SK-N-SH treated with all-trans-retinoic acid at 6 μM for 48 hours (cell line): ENCODE data around the gene DIAPH3.

ENCODE experiments used
- ATAC-seq: fragments of 200-7000 bp; cut with Tn5 transposase; 3 replicates; pipeline ENCODE4 v1.9.1; 2020; ENCODE audit warnings: mild to moderate bottlenecking, moderate library complexity
- ARNTL ChIP-seq: fragments of 450-650 bp; formaldehyde crosslinking; IDR thresholded peaks from 2 replicates; pipeline ENCODE4 v1.5.0; 2020; ENCODE audit warnings: low read depth, mild to moderate bottlenecking, moderate library complexity, borderline replicate concordance
- BACH2 ChIP-seq: fragments of 250-450 bp; sonication (Bioruptor Pico); IDR thresholded peaks from 2 replicates; pipeline ENCODE4 v1.9.0; 2021; ENCODE audit warnings: mild to moderate bottlenecking, borderline replicate concordance
- CSDC2 ChIP-seq: fragments of 250-450 bp; sonication (Bioruptor Pico); IDR thresholded peaks from 2 replicates; pipeline ENCODE4 v1.5.0; 2020; ENCODE audit warnings: mild to moderate bottlenecking, moderate library complexity
- CSRNP3 ChIP-seq: fragments of 250-450 bp; sonication (Bioruptor Pico); IDR thresholded peaks from 2 replicates; pipeline ENCODE4 v1.5.1; 2021; ENCODE audit warnings: mild to moderate bottlenecking, moderate library complexity
- ESRRG ChIP-seq: fragments of 250-450 bp; sonication (Bioruptor Pico); IDR thresholded peaks from 2 replicates; pipeline ENCODE4 v1.6.1; 2021; ENCODE audit warnings: mild to moderate bottlenecking
- GLIS3 ChIP-seq: fragments of 250-450 bp; sonication (Bioruptor Pico); IDR thresholded peaks from 2 replicates; pipeline ENCODE4 v1.5.0; 2020; ENCODE audit warnings: mild to moderate bottlenecking, moderate library complexity
- ISL1 ChIP-seq: fragments of 250-450 bp; sonication (Bioruptor Pico); IDR thresholded peaks from 2 replicates; pipeline ENCODE4 v2.1.2; 2022; ENCODE audit warnings: mild to moderate bottlenecking, moderate library complexity
- OSR1 ChIP-seq: fragments of 250-450 bp; sonication (Bioruptor Pico); IDR thresholded peaks from 2 replicates; pipeline ENCODE4 v1.8.0; 2022; ENCODE audit warnings: moderate library complexity, mild to moderate bottlenecking, inconsistent platforms
- POU6F1 ChIP-seq: fragments of 250-450 bp; sonication (Bioruptor Pico); IDR thresholded peaks from 2 replicates; pipeline ENCODE4 v1.8.0; 2021; ENCODE audit warnings: low read depth, mild to moderate bottlenecking, moderate library complexity, borderline replicate concordance
- PPARA ChIP-seq: fragments of 250-450 bp; sonication (Bioruptor Pico); IDR thresholded peaks from 2 replicates; pipeline ENCODE4 v1.5.0; 2020; ENCODE audit warnings: mild to moderate bottlenecking, borderline replicate concordance
- RARB ChIP-seq: fragments of 250-450 bp; sonication (Bioruptor Pico); IDR thresholded peaks from 2 replicates; pipeline ENCODE4 v1.8.0; 2021; ENCODE audit warnings: mild to moderate bottlenecking, moderate library complexity
- SNAI2 ChIP-seq: fragments of 250-450 bp; sonication (Bioruptor Pico); IDR thresholded peaks from 2 replicates; pipeline ENCODE4 v1.5.0; 2020; ENCODE audit warnings: mild to moderate bottlenecking, moderate library complexity
- TCF4 ChIP-seq: fragments of 250-450 bp; sonication (Bioruptor Pico); IDR thresholded peaks from 2 replicates; pipeline ENCODE4 v1.8.0; 2021; ENCODE audit warnings: mild to moderate bottlenecking, moderate library complexity, borderline replicate concordance
- TOX ChIP-seq: fragments of 250-450 bp; sonication (Bioruptor Pico); IDR thresholded peaks from 2 replicates; pipeline ENCODE4 v1.8.0; 2021; ENCODE audit warnings: mild to moderate bottlenecking, moderate library complexity, borderline replicate concordance
- TSHZ2 ChIP-seq: fragments of 250-450 bp; sonication (Bioruptor Pico); IDR thresholded peaks from 2 replicates; pipeline ENCODE4 v1.5.0; 2020; ENCODE audit warnings: mild to moderate bottlenecking, moderate library complexity
- ZC3H10 ChIP-seq: fragments of 250-450 bp; sonication (Bioruptor Pico); IDR thresholded peaks from 2 replicates; pipeline ENCODE4 v1.5.1; 2021; ENCODE audit warnings: mild to moderate bottlenecking, moderate library complexity
- ZFP3 ChIP-seq: fragments of 250-450 bp; sonication (Bioruptor Pico); IDR thresholded peaks from 2 replicates; pipeline ENCODE4 v1.5.0; 2020; ENCODE audit warnings: mild to moderate bottlenecking, moderate library complexity
- ZFP30 ChIP-seq: fragments of 450-650 bp; formaldehyde crosslinking; IDR thresholded peaks from 2 replicates; pipeline ENCODE4 v1.5.0; 2022; ENCODE audit warnings: mild to moderate bottlenecking, moderate library complexity
- ZNF565 ChIP-seq: fragments of 450-650 bp; formaldehyde crosslinking; conservative IDR thresholded peaks from 2 replicates; pipeline ENCODE4 v1.5.0; 2020; ENCODE audit warnings: low read depth, mild to moderate bottlenecking, moderate library complexity
- ZNF70 ChIP-seq: fragments of 450-650 bp; formaldehyde crosslinking; IDR thresholded peaks from 2 replicates; pipeline ENCODE4 v1.5.0; 2020; ENCODE audit warnings: mild to moderate bottlenecking, moderate library complexity
- ZNF8 ChIP-seq: fragments of 450-650 bp; formaldehyde crosslinking; IDR thresholded peaks from 2 replicates; pipeline ENCODE4 v1.5.0; 2020; ENCODE audit warnings: mild to moderate bottlenecking, moderate library complexity
- TF ChIP-seq, protein P1 (sequence below): fragments of 250-450 bp; sonication (Bioruptor Pico); IDR thresholded peaks from 2 replicates; pipeline ENCODE4 v1.5.1; 2020; ENCODE audit warnings: low read depth, mild to moderate bottlenecking, moderate library complexity
- TF ChIP-seq, protein P2 (sequence below): fragments of 250-450 bp; sonication (Bioruptor Pico); IDR thresholded peaks from 2 replicates; pipeline ENCODE4 v1.8.0; 2020; ENCODE audit warnings: mild to moderate bottlenecking, moderate library complexity, borderline replicate concordance

The DIAPH3 gene

DNA sequence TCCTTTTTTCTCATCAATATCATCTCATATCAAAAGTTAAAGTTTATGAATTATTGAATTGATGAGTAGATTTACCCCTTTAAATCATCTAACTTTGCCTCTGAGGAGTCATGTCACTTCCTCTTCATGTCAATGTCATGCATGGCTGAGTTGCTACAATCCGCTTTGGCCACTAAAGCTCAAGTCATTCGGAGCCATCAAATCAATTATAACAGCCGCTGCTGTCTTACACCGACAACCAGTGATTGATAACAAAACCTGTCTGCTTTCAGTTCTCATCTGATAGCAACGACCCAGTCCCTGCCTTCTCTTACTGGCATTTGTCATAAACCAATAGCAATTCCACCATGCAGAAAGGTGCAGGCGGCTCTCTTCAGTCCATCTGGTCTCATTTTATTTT lies 429.3 kb downstream of the DIAPH3 start:
- TF ChIP-seq ZNF8 (CRISPR knock-in tag) (no peak), TOX (CRISPR knock-in tag) (no peak), RARB (CRISPR knock-in tag) (no peak), ZNF565 (CRISPR knock-in tag) (no peak), CSDC2 (CRISPR knock-in tag) (no peak), ZC3H10 (CRISPR knock-in tag) (no peak), PPARA (CRISPR knock-in tag) (no peak), CSRNP3 (CRISPR knock-in tag) (no peak), ZFP3 (CRISPR knock-in tag) (no peak)
- TF ChIP-seq, protein P1, sequence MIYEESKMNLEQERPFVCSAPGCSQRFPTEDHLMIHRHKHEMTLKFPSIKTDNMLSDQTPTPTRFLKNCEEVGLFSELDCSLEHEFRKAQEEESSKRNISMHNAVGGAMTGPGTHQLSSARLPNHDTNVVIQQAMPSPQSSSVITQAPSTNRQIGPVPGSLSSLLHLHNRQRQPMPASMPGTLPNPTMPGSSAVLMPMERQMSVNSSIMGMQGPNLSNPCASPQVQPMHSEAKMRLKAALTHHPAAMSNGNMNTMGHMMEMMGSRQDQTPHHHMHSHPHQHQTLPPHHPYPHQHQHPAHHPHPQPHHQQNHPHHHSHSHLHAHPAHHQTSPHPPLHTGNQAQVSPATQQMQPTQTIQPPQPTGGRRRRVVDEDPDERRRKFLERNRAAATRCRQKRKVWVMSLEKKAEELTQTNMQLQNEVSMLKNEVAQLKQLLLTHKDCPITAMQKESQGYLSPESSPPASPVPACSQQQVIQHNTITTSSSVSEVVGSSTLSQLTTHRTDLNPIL: no peak
- no peak for ATAC-seq

DNA sequence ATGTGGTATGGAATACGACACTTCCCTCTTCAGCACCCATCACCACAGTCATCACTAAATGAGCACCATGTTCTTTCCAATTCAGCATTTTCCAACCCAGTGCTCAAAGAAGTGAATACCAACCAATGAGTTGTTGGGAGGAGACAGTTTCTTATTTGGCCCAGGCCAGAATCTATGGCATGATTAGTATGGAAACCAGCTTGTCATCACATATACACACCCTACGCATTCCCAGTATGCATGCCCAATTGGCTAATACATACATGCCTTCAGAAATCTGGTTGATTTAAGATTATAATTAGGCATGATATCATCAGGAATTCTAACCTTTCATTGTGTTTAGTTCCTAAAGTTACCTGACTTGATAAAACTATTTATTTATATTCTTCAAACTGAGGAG lies 430.0 kb downstream of the DIAPH3 start:
- ATAC-seq: no peak
- TF ChIP-seq GLIS3 (no peak), TSHZ2 (CRISPR knock-in tag) (no peak), ESRRG (CRISPR knock-in tag) (no peak), CSDC2 (CRISPR knock-in tag) (no peak), TOX (CRISPR knock-in tag) (no peak)
- TF ChIP-seq, protein P2, sequence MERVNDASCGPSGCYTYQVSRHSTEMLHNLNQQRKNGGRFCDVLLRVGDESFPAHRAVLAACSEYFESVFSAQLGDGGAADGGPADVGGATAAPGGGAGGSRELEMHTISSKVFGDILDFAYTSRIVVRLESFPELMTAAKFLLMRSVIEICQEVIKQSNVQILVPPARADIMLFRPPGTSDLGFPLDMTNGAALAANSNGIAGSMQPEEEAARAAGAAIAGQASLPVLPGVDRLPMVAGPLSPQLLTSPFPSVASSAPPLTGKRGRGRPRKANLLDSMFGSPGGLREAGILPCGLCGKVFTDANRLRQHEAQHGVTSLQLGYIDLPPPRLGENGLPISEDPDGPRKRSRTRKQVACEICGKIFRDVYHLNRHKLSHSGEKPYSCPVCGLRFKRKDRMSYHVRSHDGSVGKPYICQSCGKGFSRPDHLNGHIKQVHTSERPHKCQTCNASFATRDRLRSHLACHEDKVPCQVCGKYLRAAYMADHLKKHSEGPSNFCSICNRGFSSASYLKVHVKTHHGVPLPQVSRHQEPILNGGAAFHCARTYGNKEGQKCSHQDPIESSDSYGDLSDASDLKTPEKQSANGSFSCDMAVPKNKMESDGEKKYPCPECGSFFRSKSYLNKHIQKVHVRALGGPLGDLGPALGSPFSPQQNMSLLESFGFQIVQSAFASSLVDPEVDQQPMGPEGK (CRISPR knock-in tag): no peak
- TF ChIP-seq, all 23 proteins: peak for 0

DNA sequence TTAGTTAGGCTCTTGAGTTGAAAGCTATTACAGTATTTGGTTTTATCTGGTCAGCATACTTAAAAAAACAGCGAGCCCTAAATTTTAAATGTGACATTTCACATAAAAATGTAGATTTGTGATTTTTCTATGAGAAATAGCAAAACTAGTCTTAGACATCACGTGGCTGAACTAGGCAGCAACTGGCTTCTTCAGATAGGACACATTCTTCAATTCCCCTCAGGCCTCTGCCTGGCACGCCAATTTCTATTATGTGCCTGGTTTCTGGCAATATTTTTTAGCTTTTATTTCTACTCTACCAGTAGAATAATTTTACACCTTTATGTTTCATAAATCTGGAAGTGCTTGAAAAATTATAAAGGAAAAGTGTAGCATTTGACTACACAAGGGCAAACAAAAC lies 433.7 kb downstream of the DIAPH3 start:
- TF ChIP-seq TOX (CRISPR knock-in tag) (no peak), SNAI2 (no peak), PPARA (CRISPR knock-in tag) (no peak), ZFP3 (CRISPR knock-in tag) (no peak), ARNTL (CRISPR knock-in tag) (no peak), ZNF565 (CRISPR knock-in tag) (no peak), ZNF8 (CRISPR knock-in tag) (no peak), POU6F1 (CRISPR knock-in tag) (no peak), ZNF70 (CRISPR knock-in tag) (no peak), ZFP30 (no peak)

DNA sequence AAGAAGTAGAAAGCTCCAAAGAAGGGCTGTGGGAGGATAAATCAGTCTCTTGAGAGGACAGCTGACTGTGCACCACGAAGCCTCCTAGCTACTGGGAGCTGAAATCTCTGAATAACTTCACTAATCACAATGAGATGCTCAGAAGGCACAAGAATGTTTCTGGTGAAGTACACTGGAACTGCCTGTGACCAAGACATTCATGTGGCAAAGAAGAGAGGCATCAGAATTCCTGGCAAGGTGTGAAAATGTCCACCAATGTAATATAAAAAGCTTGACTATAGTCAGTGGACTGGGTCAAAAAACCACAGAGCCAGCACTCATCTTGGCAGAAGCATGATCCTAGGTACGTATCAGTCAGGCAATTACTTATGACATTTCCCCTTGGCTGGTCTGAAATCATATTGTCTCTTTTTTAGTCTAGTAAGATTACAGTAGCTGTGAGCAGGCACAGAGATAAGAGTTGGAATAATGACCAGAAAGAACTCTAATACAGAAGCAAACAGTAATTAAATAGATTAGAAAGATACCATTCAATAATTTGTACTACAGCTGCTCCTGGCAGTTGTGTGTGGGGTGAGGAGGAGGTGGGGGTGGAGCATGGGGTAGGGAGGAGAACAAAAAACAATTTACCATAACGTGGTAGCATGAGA lies 434.7 kb downstream of the DIAPH3 start:
- ATAC-seq: no peak
- TF ChIP-seq SNAI2: no peak
- 0 out of 2 replicates have a peak, but pooled peaks have one; percentile 62 for TF ChIP-seq TCF4 (CRISPR knock-in tag)
- TF ChIP-seq ISL1 (CRISPR knock-in tag): peak; percentile 29; the same call in 1 of the 2 replicates
- no peak for TF ChIP-seq ZFP3 (CRISPR knock-in tag)
- no peak for TF ChIP-seq ARNTL (CRISPR knock-in tag)
- TF ChIP-seq BACH2 (CRISPR knock-in tag): no peak
- no peak for TF ChIP-seq RARB (CRISPR knock-in tag)
- no peak for TF ChIP-seq ZFP30
- TF ChIP-seq ZNF8 (CRISPR knock-in tag): no peak
- no peak for TF ChIP-seq OSR1
- TF ChIP-seq, protein P2 (CRISPR knock-in tag): no peak
- TF ChIP-seq ZC3H10 (CRISPR knock-in tag): no peak
- no peak for TF ChIP-seq CSRNP3 (CRISPR knock-in tag)

More for the DNA sequence above, 433.7 kb downstream of the DIAPH3 start:
- ATAC-seq: no peak
